Ovary (tissue), 3 donors: ENCODE measurements around the gene AUTS2.

Experiments used
- CTCF ChIP-seq, 3 donors: fragments of 450-650 bp in 2 of 3; fragments of 200-600 bp in 1 of 3; IDR thresholded peaks; one replicate each; pipeline versions ENCODE4 v1.5.1 to v1.8.0; 2016 to 2022; ENCODE audit warnings: antibody characterized with exemption in 3 of 3, mild to moderate bottlenecking in 1 of 3
- POLR2A ChIP-seq: fragments of 450-650 bp; IDR thresholded peaks from one replicate; pipeline ENCODE4 v1.6.1; 2017; ENCODE audit warnings: antibody characterized with exemption, mild to moderate bottlenecking, moderate library complexity
- donor health status: DM: no; HTN: no; CAD: no.

GRCh38 chr7:70484255-70484654 lies 886.0 kb downstream of the AUTS2 start:
- TF ChIP-seq POLR2A (no peak), CTCF (IDR thresholded peaks at IDR 0.05) (no peak)
